Measurements from ENCODE around the gene ENOX1.

Gene ENOX1

GRCh38 chr13:43763143-43763759, 23.5 kb downstream of the ENOX1 start:
- CTCF ChIA-PET: no interaction called here
- no peak for DNase-seq (ENCODE audit: extremely low spot score)
- no peak for TF ChIP-seq SP1 (IDR thresholded peaks at IDR 0.05)
- no peak for TF ChIP-seq FOXK2 (IDR thresholded peaks at IDR 0.05)
- TF ChIP-seq CTBP1 (IDR thresholded peaks at IDR 0.05; ENCODE audit: borderline replicate concordance): no peak
- no peak for TF ChIP-seq FOXM1 (IDR thresholded peaks at IDR 0.05; ENCODE audit: borderline replicate concordance)
- TF ChIP-seq PKNOX1 (IDR thresholded peaks at IDR 0.05): peak; percentile 69
- no peak for TF ChIP-seq ELF4 (IDR thresholded peaks at IDR 0.05)
- no peak for TF ChIP-seq SUZ12 (IDR thresholded peaks at IDR 0.05)
- POLR2A ChIA-PET: interaction anchor here (1.0 kb wide), 1 partner anchor 13 kb away, joined by 3 read pairs; no protein-coding TSS in a partner anchor

GRCh38 chr13:43761616-43762315, 25.0 kb downstream of the ENOX1 start:
- ChIA-PET POLR2A (no interaction called here), CTCF (no interaction called here)
- no peak for DNase-seq (ENCODE audit: extremely low spot score)
- TF ChIP-seq HDGF (IDR thresholded peaks at IDR 0.05; ENCODE audit: borderline replicate concordance) (no peak), SP1 (IDR thresholded peaks at IDR 0.05) (no peak), PKNOX1 (IDR thresholded peaks at IDR 0.05) (no peak)

- CTCF ChIA-PET: no interaction called here
- POLR2A ChIA-PET: no interaction called here
- no peak for TF ChIP-seq HDGF (IDR thresholded peaks at IDR 0.05; ENCODE audit: borderline replicate concordance)
- TF ChIP-seq SUZ12 (IDR thresholded peaks at IDR 0.05): no peak
- no peak for TF ChIP-seq NFRKB (IDR thresholded peaks at IDR 0.05)
- TF ChIP-seq L3MBTL2 (conservative IDR thresholded peaks at IDR 0.05): no peak
- no peak for TF ChIP-seq FOXK2 (IDR thresholded peaks at IDR 0.05)
- TF ChIP-seq FOXM1 (IDR thresholded peaks at IDR 0.05; ENCODE audit: borderline replicate concordance): no peak
- TF ChIP-seq ELF4 (IDR thresholded peaks at IDR 0.05): no peak
- no peak for TF ChIP-seq ARNT (IDR thresholded peaks at IDR 0.05)
- TF ChIP-seq LEF1 (IDR thresholded peaks at IDR 0.05; ENCODE audit: borderline replicate concordance): no peak
- TF ChIP-seq TARDBP (IDR thresholded peaks at IDR 0.05): no peak
- no peak for TF ChIP-seq ZNF384 (IDR thresholded peaks at IDR 0.05)
- no peak for TF ChIP-seq CTBP1 (IDR thresholded peaks at IDR 0.05; ENCODE audit: borderline replicate concordance)
- TF ChIP-seq SP1 (IDR thresholded peaks at IDR 0.05): no peak
- TF ChIP-seq FOXA1 (IDR thresholded peaks at IDR 0.05): no peak
- DNase-seq (ENCODE audit: extremely low spot score): no peak
Measured at GRCh38 chr13:43760257-43760656, 26.5 kb downstream of the ENOX1 start.

- ChIA-PET POLR2A (no interaction called here), CTCF (no interaction called here)
- TF ChIP-seq SUZ12 (IDR thresholded peaks at IDR 0.05): no peak
- TF ChIP-seq TARDBP (IDR thresholded peaks at IDR 0.05): no peak
- no peak for TF ChIP-seq ZNF384 (IDR thresholded peaks at IDR 0.05)
- no peak for TF ChIP-seq PKNOX1 (IDR thresholded peaks at IDR 0.05)
- no peak for TF ChIP-seq ELF4 (IDR thresholded peaks at IDR 0.05)
- TF ChIP-seq CTBP1 (IDR thresholded peaks at IDR 0.05; ENCODE audit: borderline replicate concordance): no peak
- no peak for DNase-seq (ENCODE audit: extremely low spot score)
Measured at GRCh38 chr13:43758834-43759233, 27.9 kb downstream of the ENOX1 start.

GRCh38 chr13:43757266-43757665, 29.5 kb downstream of the ENOX1 start:
- POLR2A ChIA-PET: no interaction called here
- TF ChIP-seq HDGF (IDR thresholded peaks at IDR 0.05; ENCODE audit: borderline replicate concordance) (no peak), ARNT (IDR thresholded peaks at IDR 0.05) (no peak), CTBP1 (IDR thresholded peaks at IDR 0.05; ENCODE audit: borderline replicate concordance) (no peak), FOXA1 (IDR thresholded peaks at IDR 0.05) (no peak), FOXM1 (IDR thresholded peaks at IDR 0.05; ENCODE audit: borderline replicate concordance) (no peak), FOXK2 (IDR thresholded peaks at IDR 0.05) (no peak), ZNF384 (IDR thresholded peaks at IDR 0.05) (no peak), SP1 (IDR thresholded peaks at IDR 0.05) (no peak), ELF4 (IDR thresholded peaks at IDR 0.05) (no peak), SUZ12 (IDR thresholded peaks at IDR 0.05) (no peak)
- DNase-seq (ENCODE audit: extremely low spot score): no peak
- CTCF ChIA-PET: interaction anchor here (0.7 kb wide), 1 partner anchor 13 kb away, joined by 3 read pairs; no protein-coding TSS in a partner anchor

GRCh38 chr13:43755844-43756243, 30.9 kb downstream of the ENOX1 start:
- CTCF ChIA-PET: no interaction called here
- TF ChIP-seq BHLHE40 (IDR thresholded peaks at IDR 0.05; ENCODE audit: borderline replicate concordance) (no peak), ELF4 (IDR thresholded peaks at IDR 0.05) (no peak), SP1 (IDR thresholded peaks at IDR 0.05) (no peak)
- POLR2A ChIA-PET: no interaction called here
- no peak for DNase-seq (ENCODE audit: extremely low spot score)

- ChIA-PET CTCF (no interaction called here), POLR2A (no interaction called here)
- TF ChIP-seq SUZ12 (IDR thresholded peaks at IDR 0.05) (no peak), ARNT (IDR thresholded peaks at IDR 0.05) (no peak), CTBP1 (IDR thresholded peaks at IDR 0.05; ENCODE audit: borderline replicate concordance) (no peak), L3MBTL2 (conservative IDR thresholded peaks at IDR 0.05) (no peak), NFRKB (IDR thresholded peaks at IDR 0.05) (no peak), SP1 (IDR thresholded peaks at IDR 0.05) (no peak), FOXK2 (IDR thresholded peaks at IDR 0.05) (no peak), TARDBP (IDR thresholded peaks at IDR 0.05) (no peak), ELF4 (IDR thresholded peaks at IDR 0.05) (no peak), ZNF384 (IDR thresholded peaks at IDR 0.05) (no peak), HDGF (IDR thresholded peaks at IDR 0.05; ENCODE audit: borderline replicate concordance) (no peak), FOXM1 (IDR thresholded peaks at IDR 0.05; ENCODE audit: borderline replicate concordance) (no peak), PKNOX1 (IDR thresholded peaks at IDR 0.05) (no peak), FOXA1 (IDR thresholded peaks at IDR 0.05) (no peak), BHLHE40 (IDR thresholded peaks at IDR 0.05; ENCODE audit: borderline replicate concordance) (no peak)
- DNase-seq (ENCODE audit: extremely low spot score): no peak
Measured at GRCh38 chr13:43751624-43752023, 35.1 kb downstream of the ENOX1 start.
